IMR-90 (cell line): Measurements from ENCODE around the gene METTL15. TPM values are rescaled to one million over a fixed set of nuclear protein-coding genes. Genes with fewer than 3 reads are reported as not detected.
A peak's percentile ranks its signal among the peaks of the same experiment; 100 is the strongest.

ENCODE experiments used
- ATAC-seq: fragments of 200-7000 bp; cut with Tn5 transposase; 2 replicates; pipeline ENCODE4 v1.9.1; 2020; ENCODE audit warnings: low read depth, mild to moderate bottlenecking, moderate library complexity
- BruUV-seq: library from RNA; stranded (reverse); fragments of 400-500 nt; replicated peaks from 2 replicates; lab custom pipeline; 2021; lab: Mats Ljungman, UMichigan
- CTCF ChIA-PET: fragments of 300-600 bp; formaldehyde crosslinking; extraction: SDS; loops from one replicate; lab custom pipeline; 2021; ENCODE audit warnings: antibody characterized with exemption; lab: Yijun Ruan, JAX
- POLR2A ChIA-PET: fragments of 300-600 bp; sonication (Branson Sonifier 250); formaldehyde crosslinking; loops from one replicate; lab custom pipeline; 2022; ENCODE audit warnings: antibody characterized with exemption; ENCODE audit not compliant: unreplicated experiment; lab: Charles Lee
- DNase-seq: peaks from one replicate; pipeline ENCODE4 v3.0.0; 2013
- H2AFZ ChIP-seq: replicated peaks from 2 replicates; pipeline ENCODE3; 2013; ENCODE audit warnings: low read length, mild to moderate bottlenecking; ENCODE audit not compliant: poor library complexity
- H2AK5ac ChIP-seq: 2 replicates; pipeline ENCODE4 v1.6.1; 2013; ENCODE audit warnings: low read depth, low read length, inconsistent platforms
- H2AK9ac ChIP-seq: replicated peaks from 2 replicates; pipeline ENCODE3; 2013; ENCODE audit warnings: mild to moderate bottlenecking, low read depth, low read length, moderate library complexity; ENCODE audit not compliant: poor library complexity
- H2BK120ac ChIP-seq: 2 replicates; pipeline ENCODE4 v1.6.1; 2013; ENCODE audit warnings: low read depth, low read length, inconsistent platforms
- H2BK15ac ChIP-seq: 3 replicates; pipeline ENCODE4 v1.6.1; 2013; ENCODE audit warnings: low read depth, low read length, inconsistent platforms
- H2BK20ac ChIP-seq: 2 replicates; pipeline ENCODE4 v1.6.1; 2013; ENCODE audit warnings: low read depth, mild to moderate bottlenecking, inconsistent platforms, low read length, moderate library complexity
- H2BK5ac ChIP-seq: 2 replicates; pipeline ENCODE4 v1.6.1; 2013; ENCODE audit warnings: mild to moderate bottlenecking, low read depth, low read length, inconsistent platforms; ENCODE audit not compliant: poor library complexity, severe bottlenecking
- H3K14ac ChIP-seq: replicated peaks from 2 replicates; pipeline ENCODE4 v1.6.1; 2013; ENCODE audit warnings: low read depth, low read length, inconsistent platforms
- H3K18ac ChIP-seq: 2 replicates; pipeline ENCODE4 v1.6.1; 2013; ENCODE audit warnings: low read depth, low read length, control low read depth
- H3K23ac ChIP-seq: 2 replicates; pipeline ENCODE4 v1.6.1; 2013; ENCODE audit warnings: low read depth, low read length, inconsistent platforms
- H3K27ac ChIP-seq: 2 replicates; pipeline ENCODE4 v1.5.1; 2013; ENCODE audit warnings: mild to moderate bottlenecking, control low read depth, low read length; ENCODE audit not compliant: insufficient read depth
- H3K27me3 ChIP-seq: 2 replicates; pipeline ENCODE4 v1.6.1; 2013; ENCODE audit warnings: low read length; ENCODE audit not compliant: control insufficient read depth, insufficient read depth
- H3K36me3 ChIP-seq: 2 replicates; pipeline ENCODE4 v1.6.1; 2013; ENCODE audit warnings: low read length, mixed read lengths; ENCODE audit not compliant: control insufficient read depth, insufficient read depth
- H3K4ac ChIP-seq: 2 replicates; pipeline ENCODE4 v1.6.1; 2013; ENCODE audit warnings: low read depth, low read length, inconsistent platforms
- H3K4me1 ChIP-seq: 2 replicates; pipeline ENCODE4 v1.6.1; 2013; ENCODE audit warnings: low read length, mixed read lengths; ENCODE audit not compliant: control insufficient read depth, insufficient read depth
- H3K4me2 ChIP-seq: 2 replicates; pipeline ENCODE4 v1.6.1; 2013; ENCODE audit warnings: low read depth, mild to moderate bottlenecking, control low read depth, low read length, moderate library complexity
- H3K4me3 ChIP-seq: 2 replicates; pipeline ENCODE4 v1.5.1; 2013; ENCODE audit warnings: low read depth, mild to moderate bottlenecking, control low read depth, low read length, moderate library complexity; ENCODE audit not compliant: insufficient read depth
- H3K56ac ChIP-seq: 2 replicates; pipeline ENCODE4 v1.6.1; 2013; ENCODE audit warnings: low read length, inconsistent platforms; ENCODE audit not compliant: insufficient read depth; ENCODE audit errors: extremely low read depth
- H3K79me1 ChIP-seq, 2 experiments: 2 replicates each; pipeline ENCODE4 v1.6.1; 2013; ENCODE audit warnings: low read length in 2 of 2, inconsistent platforms in 1 of 2, low read depth in 1 of 2
- H3K9ac ChIP-seq: 2 replicates; pipeline ENCODE4 v1.6.1; 2013; ENCODE audit warnings: low read depth, low read length, control low read depth
- H3K9me1 ChIP-seq: 2 replicates; pipeline ENCODE4 v1.6.1; 2013; ENCODE audit warnings: low read length, inconsistent platforms; ENCODE audit not compliant: insufficient read depth
- H3K9me3 ChIP-seq: 2 replicates; pipeline ENCODE4 v1.6.1; 2013; ENCODE audit warnings: low read length; ENCODE audit not compliant: control insufficient read depth, insufficient read depth
- H4K20me1 ChIP-seq: 2 replicates; pipeline ENCODE4 v1.6.1; 2013; ENCODE audit warnings: low read length, inconsistent platforms; ENCODE audit not compliant: insufficient read depth
- H4K5ac ChIP-seq: 2 replicates; pipeline ENCODE4 v1.6.1; 2013; ENCODE audit warnings: mild to moderate bottlenecking, low read depth, low read length, control low read depth
- H4K8ac ChIP-seq, 2 experiments: 2 replicates each; pipeline ENCODE4 v1.6.1; 2013; ENCODE audit warnings: low read depth in 2 of 2, low read length in 2 of 2, control low read depth in 1 of 2, inconsistent platforms in 1 of 2
- H4K91ac ChIP-seq: 2 replicates; pipeline ENCODE4 v1.6.1; 2013; ENCODE audit warnings: low read depth, low read length, inconsistent platforms; ENCODE audit not compliant: insufficient read depth
- CTCF ChIP-seq: conservative IDR thresholded peaks from 2 replicates; pipeline ENCODE4 v1.5.1; 2012; ENCODE audit warnings: mild to moderate bottlenecking, low read depth, low read length, improper control_type of control experiment
- POLR2A ChIP-seq: IDR thresholded peaks from 2 replicates; pipeline ENCODE4 v1.6.1; 2012; ENCODE audit warnings: mild to moderate bottlenecking, low read depth, low read length
- dilution Hi-C: fragments of 300-500 bp; cut with HindIII; formaldehyde crosslinking; loops from one replicate; pipeline ENCODE4 v1.14.3; 2018; ENCODE audit warnings: low sequenced_read_pairs; ENCODE audit not compliant: unreplicated experiment
- in situ Hi-C: fragments of 300-500 bp; cut with MboI; formaldehyde crosslinking; loops from 3 replicates; pipeline ENCODE4 v1.14.3; 2019; ENCODE audit warnings: low sequenced_read_pairs, inconsistent platforms, mixed read lengths
- intact Hi-C: fragments of 100-400 bp; cut with micrococcal nuclease; formaldehyde crosslinking; loops from 2 replicates; pipeline ENCODE4 v1.10.0; 2022
- polyA plus RNA-seq, 3 experiments: library from polyadenylated mRNA; depleted of rRNA; stranded (reverse); fragments of >200 nt; gene quantifications; 2 replicates each; pipeline ENCODE4 v1.2.3, GENCODE V29; 2012; ENCODE audit warnings: low replicate concordance in 1 of 3
- total RNA-seq: library from RNA; depleted of rRNA; stranded (reverse); fragments of >200 nt; gene quantifications from 2 replicates; pipeline ENCODE4 v1.2.3, GENCODE V29; 2012

The METTL15 gene
- total and polyA plus RNA-seq, 2 of the 4 experiments (the other 2 are of a cell fraction): 6.5 to 30.5 TPM

- peaks cover 3% of the 10 kb centered on the region for H3K36me3 ChIP-seq
- H3K4me2 ChIP-seq: peak overlapping the region; percentile 99
- peak overlapping the region; percentile 70 to 92 for H4K8ac ChIP-seq
- no peaks in the 10 kb centered on the region for H3K27me3 ChIP-seq
- H3K27ac ChIP-seq: peak overlapping the region; percentile 86
- no peak overlapping the region for H2AFZ ChIP-seq
- peak overlapping the region; percentile 73 for H2BK5ac ChIP-seq
- H2BK20ac ChIP-seq: no peak overlapping the region
- in situ Hi-C loops (no loop called here), dilution Hi-C loops (no loop called here), intact Hi-C loops (loop anchor here (1.0 to 5.0 kb wide), 6 partner anchors 389 to 1061 kb away; no protein-coding TSS in a partner anchor)
- peaks cover 3 to 25% of the 10 kb centered on the region in 2 experiments; a peak in 2 of 4 replicates for H3K79me1 ChIP-seq
- TF ChIP-seq CTCF (no peak), POLR2A (0 out of 2 replicates have a peak, but pooled peaks have one; percentile 10)
- ATAC-seq: no peak
- POLR2A ChIA-PET: no interaction called here
- peak overlapping the region; percentile 84 for H4K5ac ChIP-seq
- CTCF ChIA-PET: no interaction called here
- H3K4me3 ChIP-seq: peak overlapping the region; percentile 72
- H3K56ac ChIP-seq: peak overlapping the region; percentile 92
- no peak overlapping the region for H2AK9ac ChIP-seq
- peak overlapping the region; percentile 61 for H3K4ac ChIP-seq
- peak overlapping the region; percentile 15; the same call in 1 of the 2 replicates for H2AK5ac ChIP-seq
- 0 out of 2 replicates have a peak overlapping the region, but pooled peaks have one; percentile 68 for H4K91ac ChIP-seq
- no peaks in the 10 kb centered on the region for H3K4me1 ChIP-seq
- H3K9me1 ChIP-seq: no peaks in the 10 kb centered on the region
- H2BK15ac ChIP-seq: peak overlapping the region; percentile 40; the same call in 1 of the 3 replicates
- H3K9me3 ChIP-seq: no peaks in the 10 kb centered on the region
- DNase-seq: no peak
- peak overlapping the region; percentile 84 for H3K9ac ChIP-seq
- H4K20me1 ChIP-seq: no peaks in the 10 kb centered on the region
- peak overlapping the region; percentile 35 for H3K18ac ChIP-seq
- peak overlapping the region; percentile 52 for H2BK120ac ChIP-seq
- H3K23ac ChIP-seq: peak overlapping the region; percentile 66
- BruUV-seq: no TSS peak
- H3K14ac ChIP-seq: peak overlapping the region; percentile 64; the same call in 1 of the 2 replicates
Measured at GRCh38 chr11:28110821-28111200, 2.6 kb downstream of the METTL15 start.
